Progenitor cell of endocrine pancreas (in vitro differentiated cells): ENCODE results near the gene VPS13C. TPM values are rescaled to one million over a fixed set of nuclear protein-coding genes. Genes with fewer than 3 reads are reported as not detected.

Experiments
- DNase-seq: peaks from one replicate; pipeline ENCODE4 v3.0.0; 2021; ENCODE audit warnings: low spot score; ENCODE audit not compliant: unreplicated experiment
- H3K27ac Mint-ChIP-seq: 2 replicates; pipeline ENCODE4 v1.8.0; 2021; ENCODE audit warnings: mild to moderate bottlenecking, moderate library complexity, mixed read lengths
- H3K27me3 Mint-ChIP-seq: 2 replicates; pipeline ENCODE4 v1.8.0; 2021; ENCODE audit warnings: mixed read lengths
- H3K36me3 Mint-ChIP-seq: 2 replicates; pipeline ENCODE4 v1.8.0; 2022; ENCODE audit warnings: mixed read lengths; ENCODE audit not compliant: insufficient read depth
- H3K4me1 Mint-ChIP-seq: 2 replicates; pipeline ENCODE4 v1.8.0; 2021; ENCODE audit warnings: low read depth, mixed read lengths
- H3K4me3 Mint-ChIP-seq: 2 replicates; pipeline ENCODE4 v1.8.0; 2021; ENCODE audit warnings: low read depth, mild to moderate bottlenecking, moderate library complexity, mixed read lengths
- H3K9me3 Mint-ChIP-seq: 2 replicates; pipeline ENCODE4 v1.8.0; 2021; ENCODE audit warnings: low read depth, mixed read lengths
- total RNA-seq: library from RNA; stranded (reverse); gene quantifications from 2 replicates; pipeline ENCODE4 v1.2.1, GENCODE V29; 2021
- TF ChIP-seq, protein P1 (sequence below): fragments of 200-600 bp; sonication (generic); IDR thresholded peaks from one replicate; pipeline ENCODE4 v1.5.0; 2021; ENCODE audit warnings: antibody characterized with exemption, mild to moderate bottlenecking; ENCODE audit not compliant: unreplicated experiment

Gene VPS13C
- total RNA-seq, 1 donor from 2014 or later: 47.7 TPM

DNA sequence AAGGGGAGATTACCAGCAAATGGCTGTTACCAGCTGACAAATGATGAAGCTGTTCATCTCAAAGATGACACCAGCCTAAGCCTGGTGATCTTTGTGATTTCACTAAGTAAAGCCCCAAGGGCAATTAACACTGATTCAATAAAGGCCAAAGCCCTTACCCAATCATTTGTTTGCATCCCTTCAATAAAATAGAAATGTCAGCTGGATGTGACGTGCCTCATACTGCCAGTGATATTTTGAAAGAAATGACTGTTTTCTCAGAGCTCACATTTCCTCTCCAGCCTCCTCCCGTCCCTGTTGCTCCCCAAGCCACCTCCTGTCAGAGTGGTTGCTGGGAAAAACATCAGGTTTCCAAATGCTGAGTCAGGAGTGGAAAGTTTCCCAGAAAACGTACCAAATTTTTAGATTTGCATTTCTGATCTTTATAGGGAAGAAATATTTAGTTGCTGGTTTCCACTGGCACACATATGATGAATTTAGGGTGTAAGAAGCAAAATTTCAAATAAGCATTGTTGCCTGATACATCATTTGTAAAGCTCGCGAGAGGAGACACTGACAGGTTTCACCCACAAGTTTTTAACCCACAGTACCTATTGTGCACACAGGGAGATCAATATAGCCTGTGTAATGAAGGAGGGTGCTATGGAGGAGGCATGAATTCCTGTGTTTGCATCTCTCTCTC, 27.6 kb upstream of the VPS13C start:
- peaks cover 8% of the 10 kb centered on the region for H3K9me3 Mint-ChIP-seq
- TF ChIP-seq, protein P1, sequence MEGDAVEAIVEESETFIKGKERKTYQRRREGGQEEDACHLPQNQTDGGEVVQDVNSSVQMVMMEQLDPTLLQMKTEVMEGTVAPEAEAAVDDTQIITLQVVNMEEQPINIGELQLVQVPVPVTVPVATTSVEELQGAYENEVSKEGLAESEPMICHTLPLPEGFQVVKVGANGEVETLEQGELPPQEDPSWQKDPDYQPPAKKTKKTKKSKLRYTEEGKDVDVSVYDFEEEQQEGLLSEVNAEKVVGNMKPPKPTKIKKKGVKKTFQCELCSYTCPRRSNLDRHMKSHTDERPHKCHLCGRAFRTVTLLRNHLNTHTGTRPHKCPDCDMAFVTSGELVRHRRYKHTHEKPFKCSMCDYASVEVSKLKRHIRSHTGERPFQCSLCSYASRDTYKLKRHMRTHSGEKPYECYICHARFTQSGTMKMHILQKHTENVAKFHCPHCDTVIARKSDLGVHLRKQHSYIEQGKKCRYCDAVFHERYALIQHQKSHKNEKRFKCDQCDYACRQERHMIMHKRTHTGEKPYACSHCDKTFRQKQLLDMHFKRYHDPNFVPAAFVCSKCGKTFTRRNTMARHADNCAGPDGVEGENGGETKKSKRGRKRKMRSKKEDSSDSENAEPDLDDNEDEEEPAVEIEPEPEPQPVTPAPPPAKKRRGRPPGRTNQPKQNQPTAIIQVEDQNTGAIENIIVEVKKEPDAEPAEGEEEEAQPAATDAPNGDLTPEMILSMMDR: no peak
- H3K4me1 Mint-ChIP-seq: peaks cover 9% of the 10 kb centered on the region
- no peaks in the 10 kb centered on the region for H3K27me3 Mint-ChIP-seq
- peaks cover 1% of the 10 kb centered on the region for H3K36me3 Mint-ChIP-seq
- H3K4me3 Mint-ChIP-seq: no peak overlapping the region
- DNase-seq: no peak
- no peak overlapping the region for H3K27ac Mint-ChIP-seq

- no peak overlapping the region for H3K27ac Mint-ChIP-seq
- TF ChIP-seq, protein P1: no peak
- H3K4me1 Mint-ChIP-seq: peaks cover 9% of the 10 kb centered on the region
- no peaks in the 10 kb centered on the region for H3K27me3 Mint-ChIP-seq
- no peak overlapping the region for H3K4me3 Mint-ChIP-seq
- peaks cover 1% of the 10 kb centered on the region for H3K36me3 Mint-ChIP-seq
- DNase-seq: no peak
- peaks cover 14% of the 10 kb centered on the region for H3K9me3 Mint-ChIP-seq
Measured at GRCh38 chr15:62085740-62086139, 25.5 kb upstream of the VPS13C start.

GRCh38 chr15:62083194-62084154, 23.2 kb upstream of the VPS13C start:
- Mint-ChIP-seq H3K27me3 (no peaks in the 10 kb centered on the region), H3K4me3 (no peak overlapping the region), H3K4me1 (peaks cover 7% of the 10 kb centered on the region), H3K27ac (no peak overlapping the region), H3K9me3 (peaks cover 14% of the 10 kb centered on the region), H3K36me3 (peaks cover 1% of the 10 kb centered on the region)
- DNase-seq: no peak
- TF ChIP-seq, protein P1: no peak

GRCh38 chr15:62079594-62079993, 19.3 kb upstream of the VPS13C start:
- Mint-ChIP-seq H3K4me1 (no peaks in the 10 kb centered on the region), H3K27ac (no peak overlapping the region), H3K9me3 (peaks cover 14% of the 10 kb centered on the region), H3K36me3 (peaks cover 1% of the 10 kb centered on the region), H3K4me3 (no peak overlapping the region), H3K27me3 (no peaks in the 10 kb centered on the region)
- no peak for DNase-seq
- TF ChIP-seq, protein P1: no peak

DNA sequence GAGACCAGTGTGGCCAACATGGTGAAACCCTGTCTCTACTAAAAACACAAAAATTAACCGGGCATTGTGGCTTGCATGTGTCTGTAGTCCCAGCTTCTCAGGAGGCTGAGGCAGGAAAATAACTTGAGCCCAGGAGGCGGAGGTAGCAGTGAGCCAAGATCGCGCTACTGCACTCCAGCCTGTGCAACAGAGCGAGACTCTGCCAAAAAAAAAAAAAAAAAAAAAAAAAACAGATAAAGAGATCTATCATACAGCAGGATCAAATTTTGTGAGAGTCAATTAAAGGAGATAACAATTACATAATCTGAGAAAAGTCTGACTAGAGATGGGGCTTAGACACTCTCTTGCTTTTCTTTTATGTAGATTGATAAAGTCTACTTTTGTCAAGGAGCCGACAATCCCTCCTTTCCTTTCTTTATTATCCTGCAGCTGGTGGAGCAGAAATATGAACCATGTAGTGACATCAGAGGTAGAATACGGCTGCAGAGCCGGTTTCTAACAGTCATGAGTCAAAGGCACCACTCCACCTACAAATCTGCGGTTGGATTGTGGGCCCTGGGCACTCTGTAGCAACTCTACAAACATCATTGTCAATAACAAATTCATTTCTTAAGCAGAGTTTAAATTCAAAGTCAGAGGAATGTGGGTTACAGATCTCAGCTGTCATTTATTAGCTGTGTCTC, 15.5 kb upstream of the VPS13C start:
- H3K27me3 Mint-ChIP-seq: no peaks in the 10 kb centered on the region
- TF ChIP-seq, protein P1: no peak
- DNase-seq: no peak
- no peaks in the 10 kb centered on the region for H3K9me3 Mint-ChIP-seq
- no peaks in the 10 kb centered on the region for H3K4me1 Mint-ChIP-seq
- no peak overlapping the region for H3K27ac Mint-ChIP-seq
- H3K36me3 Mint-ChIP-seq: no peaks in the 10 kb centered on the region
- H3K4me3 Mint-ChIP-seq: no peak overlapping the region
